ENCODE results near the gene TMEM202.

GRCh38 chr15:72377331-72377730, 20.8 kb upstream of the TMEM202 start:
- TF ChIP-seq CTCF (conservative IDR thresholded peaks at IDR 0.05; ENCODE audit: low read length), result no peak
- TF ChIP-seq EZH2phosphoT487 (IDR thresholded peaks at IDR 0.05; ENCODE audit: borderline replicate concordance), result no peak

All from Loucy (cell line).